HEK293 (cell line): ENCODE results near the gene TRMT6.

ENCODE experiments used
- CTCF ChIA-PET: fragments of 350-600 bp; formaldehyde crosslinking; extraction: SDS; loops from one replicate; lab custom pipeline; 2021; ENCODE audit warnings: antibody characterized with exemption; lab: Yijun Ruan, JAX
- POLR2A ChIA-PET: fragments of 300-600 bp; formaldehyde crosslinking; extraction: SDS; loops from one replicate; lab custom pipeline; 2020; ENCODE audit warnings: antibody characterized with exemption, inconsistent platforms; lab: Yijun Ruan, JAX
- H3K27ac ChIP-seq: fragments of 200-500 bp; sonication (Bioruptor generic); 2 replicates; pipeline ENCODE4 v1.5.1; 2014; ENCODE audit warnings: low read depth, low read length, control low read depth, inconsistent platforms; ENCODE audit errors: extremely low read depth
- H3K36me3 ChIP-seq, 2 experiments: fragments of 200-500 bp in 1 of 2; sonication (Bioruptor generic) in 1 of 2; 1 replicate in 1 of 2; 2 replicates in 1 of 2; pipeline ENCODE4 v1.5.1; 2014 to 2017; ENCODE audit warnings: inconsistent platforms in 2 of 2, low read length in 2 of 2; ENCODE audit not compliant: control insufficient read depth in 2 of 2, insufficient read depth in 1 of 2
- H3K4me1 ChIP-seq: fragments of 200-500 bp; sonication (Bioruptor generic); 2 replicates; pipeline ENCODE4 v1.5.1; 2014; ENCODE audit warnings: mild to moderate bottlenecking, low read length, inconsistent platforms; ENCODE audit not compliant: control insufficient read depth, insufficient read depth
- H3K4me3 ChIP-seq: 2 replicates; pipeline ENCODE4 v1.5.1; 2011; ENCODE audit warnings: low read depth, mild to moderate bottlenecking, control low read depth, low read length, moderate library complexity
- H3K9me3 ChIP-seq: fragments of 200-500 bp; sonication (Bioruptor generic); 2 replicates; pipeline ENCODE4 v1.5.1; 2014; ENCODE audit warnings: low read depth, low read length, inconsistent platforms; ENCODE audit not compliant: control insufficient read depth, insufficient read depth
- EGR2 ChIP-seq: fragments of 450-650 bp; formaldehyde crosslinking; IDR thresholded peaks from 2 replicates; pipeline ENCODE4 v1.5.1; 2016; ENCODE audit warnings: low read depth, missing biosample characterization, missing genetic modification characterization
- HOXC10 ChIP-seq: sonication (generic); formaldehyde crosslinking; IDR thresholded peaks from 2 replicates; pipeline ENCODE4 v1.8.1; 2023; ENCODE audit warnings: mild to moderate bottlenecking, missing genetic modification reagents
- KLF10 ChIP-seq: fragments of 450-650 bp; IDR thresholded peaks from 2 replicates; pipeline ENCODE4 v1.5.1; 2018; ENCODE audit warnings: missing biosample characterization, mild to moderate bottlenecking, missing genetic modification characterization
- KLF9 ChIP-seq: fragments of 450-650 bp; formaldehyde crosslinking; IDR thresholded peaks from 2 replicates; pipeline ENCODE4 v1.5.1; 2016; ENCODE audit warnings: missing biosample characterization, missing genetic modification characterization, low read depth
- ZBTB7A ChIP-seq: fragments of 450-650 bp; formaldehyde crosslinking; IDR thresholded peaks from 2 replicates; pipeline ENCODE4 v1.5.1; 2016; ENCODE audit warnings: low read depth, missing biosample characterization, missing genetic modification characterization
- ZNF16 ChIP-seq: fragments of 450-650 bp; formaldehyde crosslinking; IDR thresholded peaks from 2 replicates; pipeline ENCODE4 v1.5.1; 2016; ENCODE audit warnings: low read depth, missing biosample characterization, missing genetic modification characterization
- ZNF184 ChIP-seq: fragments of 450-650 bp; IDR thresholded peaks from 2 replicates; pipeline ENCODE4 v1.5.1; 2018; ENCODE audit warnings: missing biosample characterization, mild to moderate bottlenecking, missing genetic modification characterization
- ZNF223 ChIP-seq: fragments of 450-650 bp; formaldehyde crosslinking; IDR thresholded peaks from 2 replicates; pipeline ENCODE4 v1.5.1; 2016; ENCODE audit warnings: missing biosample characterization, missing genetic modification characterization
- ZNF341 ChIP-seq: fragments of 450-650 bp; formaldehyde crosslinking; IDR thresholded peaks from 2 replicates; pipeline ENCODE4; 2016; ENCODE audit warnings: low read depth, missing biosample characterization, missing genetic modification characterization
- ZNF394 ChIP-seq: fragments of 450-650 bp; formaldehyde crosslinking; IDR thresholded peaks from 2 replicates; pipeline ENCODE4 v1.5.1; 2016; ENCODE audit warnings: missing biosample characterization, missing genetic modification characterization, mild to moderate bottlenecking, moderate library complexity, borderline replicate concordance
- ZNF558 ChIP-seq: fragments of 450-650 bp; formaldehyde crosslinking; IDR thresholded peaks from 2 replicates; pipeline ENCODE4 v1.5.1; 2016; ENCODE audit warnings: missing biosample characterization, missing genetic modification characterization
- ZNF596 ChIP-seq: fragments of 450-650 bp; IDR thresholded peaks from 2 replicates; pipeline ENCODE4 v1.5.0; 2018; ENCODE audit warnings: missing biosample characterization, mild to moderate bottlenecking, missing genetic modification characterization, moderate library complexity
- ZNF677 ChIP-seq: fragments of 450-650 bp; IDR thresholded peaks from 2 replicates; pipeline ENCODE4 v1.5.0; 2018; ENCODE audit warnings: missing biosample characterization, mild to moderate bottlenecking, missing genetic modification characterization, moderate library complexity
- ZNF791 ChIP-seq: fragments of 450-650 bp; formaldehyde crosslinking; IDR thresholded peaks from 2 replicates; pipeline ENCODE4 v1.5.1; 2016; ENCODE audit warnings: missing biosample characterization, missing genetic modification characterization
- ZXDB ChIP-seq: fragments of 450-650 bp; formaldehyde crosslinking; IDR thresholded peaks from 2 replicates; pipeline ENCODE4 v1.5.1; 2016; ENCODE audit warnings: missing biosample characterization, missing genetic modification characterization
- TF ChIP-seq, protein P1 (sequence below): fragments of 450-650 bp; formaldehyde crosslinking; IDR thresholded peaks from 2 replicates; pipeline ENCODE4 v1.5.1; 2017; ENCODE audit warnings: missing biosample characterization, missing genetic modification characterization
- TF ChIP-seq, protein P2 (sequence below): fragments of 450-650 bp; formaldehyde crosslinking; IDR thresholded peaks from 2 replicates; pipeline ENCODE4 v1.5.0; 2017; ENCODE audit warnings: missing biosample characterization, missing genetic modification characterization, borderline replicate concordance
- TF ChIP-seq, protein P3 (sequence below): fragments of 450-650 bp; formaldehyde crosslinking; IDR thresholded peaks from 2 replicates; pipeline ENCODE4 v1.5.1; 2016; ENCODE audit warnings: missing biosample characterization, missing genetic modification characterization
- TF ChIP-seq, protein P4 (sequence below): fragments of 450-650 bp; formaldehyde crosslinking; IDR thresholded peaks from 2 replicates; pipeline ENCODE4 v1.5.1; 2016; ENCODE audit warnings: missing biosample characterization, missing genetic modification characterization
- TF ChIP-seq, protein P5 (sequence below): fragments of 450-650 bp; formaldehyde crosslinking; IDR thresholded peaks from 2 replicates; pipeline ENCODE4 v1.5.1; 2016; ENCODE audit warnings: missing biosample characterization, missing genetic modification characterization, borderline replicate concordance

TRMT6 gene

DNA sequence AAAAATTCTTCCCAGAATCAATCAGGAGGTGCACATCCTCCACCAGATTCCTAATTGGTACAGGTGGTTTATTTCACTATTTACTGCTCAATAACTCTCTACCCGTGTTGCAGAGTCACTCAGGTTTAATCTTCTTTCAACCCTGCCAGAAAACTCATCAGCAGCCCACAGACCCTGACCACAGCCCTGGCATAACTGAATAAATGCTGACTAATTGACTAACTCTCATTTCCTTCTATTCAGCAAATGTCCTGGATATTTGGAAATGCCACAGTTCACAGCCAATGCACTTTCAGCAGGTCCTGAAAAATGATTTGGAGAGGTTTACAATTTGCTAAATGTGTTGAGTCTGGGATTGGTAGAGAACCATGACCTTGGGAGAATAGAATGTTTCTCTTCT lies 62.3 kb downstream of the TRMT6 start:
- no peaks in the 10 kb centered on the region for H3K4me1 ChIP-seq
- POLR2A ChIA-PET, result no interaction called here
- no peaks in the 10 kb centered on the region for H3K9me3 ChIP-seq
- no peak overlapping the region for H3K4me3 ChIP-seq
- TF ChIP-seq ZNF223 (tag by site-specific recombination) (no peak), ZNF16 (tag by site-specific recombination) (no peak), ZNF184 (tag by site-specific recombination) (no peak), ZNF394 (no peak), ZBTB7A (no peak), ZNF677 (tag by site-specific recombination) (no peak), EGR2 (no peak), KLF10 (tag by site-specific recombination) (no peak), ZNF341 (tag by site-specific recombination) (no peak), ZNF558 (tag by site-specific recombination) (no peak), ZXDB (tag by site-specific recombination) (no peak), KLF9 (tag by site-specific recombination) (no peak)
- TF ChIP-seq, protein P1, sequence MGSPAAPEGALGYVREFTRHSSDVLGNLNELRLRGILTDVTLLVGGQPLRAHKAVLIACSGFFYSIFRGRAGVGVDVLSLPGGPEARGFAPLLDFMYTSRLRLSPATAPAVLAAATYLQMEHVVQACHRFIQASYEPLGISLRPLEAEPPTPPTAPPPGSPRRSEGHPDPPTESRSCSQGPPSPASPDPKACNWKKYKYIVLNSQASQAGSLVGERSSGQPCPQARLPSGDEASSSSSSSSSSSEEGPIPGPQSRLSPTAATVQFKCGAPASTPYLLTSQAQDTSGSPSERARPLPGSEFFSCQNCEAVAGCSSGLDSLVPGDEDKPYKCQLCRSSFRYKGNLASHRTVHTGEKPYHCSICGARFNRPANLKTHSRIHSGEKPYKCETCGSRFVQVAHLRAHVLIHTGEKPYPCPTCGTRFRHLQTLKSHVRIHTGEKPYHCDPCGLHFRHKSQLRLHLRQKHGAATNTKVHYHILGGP (tag by site-specific recombination), result no peak
- TF ChIP-seq, protein P2, sequence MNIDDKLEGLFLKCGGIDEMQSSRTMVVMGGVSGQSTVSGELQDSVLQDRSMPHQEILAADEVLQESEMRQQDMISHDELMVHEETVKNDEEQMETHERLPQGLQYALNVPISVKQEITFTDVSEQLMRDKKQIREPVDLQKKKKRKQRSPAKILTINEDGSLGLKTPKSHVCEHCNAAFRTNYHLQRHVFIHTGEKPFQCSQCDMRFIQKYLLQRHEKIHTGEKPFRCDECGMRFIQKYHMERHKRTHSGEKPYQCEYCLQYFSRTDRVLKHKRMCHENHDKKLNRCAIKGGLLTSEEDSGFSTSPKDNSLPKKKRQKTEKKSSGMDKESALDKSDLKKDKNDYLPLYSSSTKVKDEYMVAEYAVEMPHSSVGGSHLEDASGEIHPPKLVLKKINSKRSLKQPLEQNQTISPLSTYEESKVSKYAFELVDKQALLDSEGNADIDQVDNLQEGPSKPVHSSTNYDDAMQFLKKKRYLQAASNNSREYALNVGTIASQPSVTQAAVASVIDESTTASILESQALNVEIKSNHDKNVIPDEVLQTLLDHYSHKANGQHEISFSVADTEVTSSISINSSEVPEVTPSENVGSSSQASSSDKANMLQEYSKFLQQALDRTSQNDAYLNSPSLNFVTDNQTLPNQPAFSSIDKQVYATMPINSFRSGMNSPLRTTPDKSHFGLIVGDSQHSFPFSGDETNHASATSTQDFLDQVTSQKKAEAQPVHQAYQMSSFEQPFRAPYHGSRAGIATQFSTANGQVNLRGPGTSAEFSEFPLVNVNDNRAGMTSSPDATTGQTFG (tag by site-specific recombination), result no peak
- TF ChIP-seq, all 188 proteins: peak for 0
- H3K27ac ChIP-seq, result no peak overlapping the region
- H3K36me3 ChIP-seq, result no peaks in the 10 kb centered on the region
- CTCF ChIA-PET, result no interaction called here

DNA sequence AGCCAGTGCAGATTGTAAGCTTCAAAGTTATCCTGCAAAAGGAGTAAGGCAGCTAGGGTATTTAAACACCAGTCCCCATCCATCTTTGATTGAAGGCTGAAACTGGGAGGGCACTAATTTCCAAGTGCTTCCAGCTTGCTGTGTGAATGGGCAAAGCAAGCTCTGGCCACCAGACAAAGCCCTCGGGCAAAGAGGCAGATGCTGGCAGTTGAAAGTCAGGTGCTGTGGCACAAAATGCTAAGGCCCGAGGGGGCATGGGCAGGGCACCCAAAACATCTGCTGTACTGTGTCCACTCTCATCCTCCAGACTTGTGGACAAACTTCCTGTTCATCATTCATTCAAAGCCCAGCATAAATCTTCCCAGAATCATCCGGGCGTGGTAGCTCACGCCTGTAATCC lies 62.9 kb downstream of the TRMT6 start:
- POLR2A ChIA-PET, result no interaction called here
- no peak overlapping the region for H3K4me3 ChIP-seq
- TF ChIP-seq ZNF596 (tag by site-specific recombination) (no peak), HOXC10 (CRISPR knock-in tag) (no peak), ZNF791 (tag by site-specific recombination) (no peak)
- TF ChIP-seq, protein P3, sequence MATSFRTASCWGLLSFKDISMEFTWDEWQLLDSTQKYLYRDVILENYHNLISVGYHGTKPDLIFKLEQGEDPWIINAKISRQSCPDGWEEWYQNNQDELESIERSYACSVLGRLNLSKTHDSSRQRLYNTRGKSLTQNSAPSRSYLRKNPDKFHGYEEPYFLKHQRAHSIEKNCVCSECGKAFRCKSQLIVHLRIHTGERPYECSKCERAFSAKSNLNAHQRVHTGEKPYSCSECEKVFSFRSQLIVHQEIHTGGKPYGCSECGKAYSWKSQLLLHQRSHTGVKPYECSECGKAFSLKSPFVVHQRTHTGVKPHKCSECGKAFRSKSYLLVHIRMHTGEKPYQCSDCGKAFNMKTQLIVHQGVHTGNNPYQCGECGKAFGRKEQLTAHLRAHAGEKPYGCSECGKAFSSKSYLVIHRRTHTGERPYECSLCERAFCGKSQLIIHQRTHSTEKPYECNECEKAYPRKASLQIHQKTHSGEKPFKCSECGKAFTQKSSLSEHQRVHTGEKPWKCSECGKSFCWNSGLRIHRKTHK (tag by site-specific recombination), result no peak
- TF ChIP-seq, protein P4, sequence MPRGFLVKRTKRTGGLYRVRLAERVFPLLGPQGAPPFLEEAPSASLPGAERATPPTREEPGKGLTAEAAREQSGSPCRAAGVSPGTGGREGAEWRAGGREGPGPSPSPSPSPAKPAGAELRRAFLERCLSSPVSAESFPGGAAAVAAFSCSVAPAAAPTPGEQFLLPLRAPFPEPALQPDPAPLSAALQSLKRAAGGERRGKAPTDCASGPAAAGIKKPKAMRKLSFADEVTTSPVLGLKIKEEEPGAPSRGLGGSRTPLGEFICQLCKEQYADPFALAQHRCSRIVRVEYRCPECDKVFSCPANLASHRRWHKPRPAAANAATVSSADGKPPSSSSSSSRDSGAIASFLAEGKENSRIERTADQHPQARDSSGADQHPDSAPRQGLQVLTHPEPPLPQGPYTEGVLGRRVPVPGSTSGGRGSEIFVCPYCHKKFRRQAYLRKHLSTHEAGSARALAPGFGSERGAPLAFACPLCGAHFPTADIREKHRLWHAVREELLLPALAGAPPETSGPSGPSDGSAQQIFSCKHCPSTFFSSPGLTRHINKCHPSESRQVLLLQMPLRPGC, result no peak
- TF ChIP-seq, protein P5, sequence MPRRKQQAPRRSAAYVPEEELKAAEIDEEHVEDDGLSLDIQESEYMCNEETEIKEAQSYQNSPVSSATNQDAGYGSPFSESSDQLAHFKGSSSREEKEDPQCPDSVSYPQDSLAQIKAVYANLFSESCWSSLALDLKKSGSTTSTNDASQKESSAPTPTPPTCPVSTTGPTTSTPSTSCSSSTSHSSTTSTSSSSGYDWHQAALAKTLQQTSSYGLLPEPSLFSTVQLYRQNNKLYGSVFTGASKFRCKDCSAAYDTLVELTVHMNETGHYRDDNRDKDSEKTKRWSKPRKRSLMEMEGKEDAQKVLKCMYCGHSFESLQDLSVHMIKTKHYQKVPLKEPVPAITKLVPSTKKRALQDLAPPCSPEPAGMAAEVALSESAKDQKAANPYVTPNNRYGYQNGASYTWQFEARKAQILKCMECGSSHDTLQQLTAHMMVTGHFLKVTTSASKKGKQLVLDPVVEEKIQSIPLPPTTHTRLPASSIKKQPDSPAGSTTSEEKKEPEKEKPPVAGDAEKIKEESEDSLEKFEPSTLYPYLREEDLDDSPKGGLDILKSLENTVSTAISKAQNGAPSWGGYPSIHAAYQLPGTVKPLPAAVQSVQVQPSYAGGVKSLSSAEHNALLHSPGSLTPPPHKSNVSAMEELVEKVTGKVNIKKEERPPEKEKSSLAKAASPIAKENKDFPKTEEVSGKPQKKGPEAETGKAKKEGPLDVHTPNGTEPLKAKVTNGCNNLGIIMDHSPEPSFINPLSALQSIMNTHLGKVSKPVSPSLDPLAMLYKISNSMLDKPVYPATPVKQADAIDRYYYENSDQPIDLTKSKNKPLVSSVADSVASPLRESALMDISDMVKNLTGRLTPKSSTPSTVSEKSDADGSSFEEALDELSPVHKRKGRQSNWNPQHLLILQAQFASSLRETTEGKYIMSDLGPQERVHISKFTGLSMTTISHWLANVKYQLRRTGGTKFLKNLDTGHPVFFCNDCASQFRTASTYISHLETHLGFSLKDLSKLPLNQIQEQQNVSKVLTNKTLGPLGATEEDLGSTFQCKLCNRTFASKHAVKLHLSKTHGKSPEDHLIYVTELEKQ (tag by site-specific recombination), result no peak
- no peaks in the 10 kb centered on the region for H3K4me1 ChIP-seq
- no peaks in the 10 kb centered on the region for H3K36me3 ChIP-seq
- H3K27ac ChIP-seq, result no peak overlapping the region
- H3K9me3 ChIP-seq, result no peaks in the 10 kb centered on the region
- CTCF ChIA-PET, result no interaction called here
